ENCODE data around the gene ZNF473. TPM values are rescaled to one million over a fixed set of nuclear protein-coding genes. Genes with fewer than 3 reads are reported as not detected.
"Not testable (repeated sequence)": the region's sequence is repeated elsewhere in the genome, so short reads cannot be mapped to it uniquely, and the experiment has no call there.

The ZNF473 gene
- total RNA-seq, 1 donor from 2014 or later = 9.7 TPM

DNA sequence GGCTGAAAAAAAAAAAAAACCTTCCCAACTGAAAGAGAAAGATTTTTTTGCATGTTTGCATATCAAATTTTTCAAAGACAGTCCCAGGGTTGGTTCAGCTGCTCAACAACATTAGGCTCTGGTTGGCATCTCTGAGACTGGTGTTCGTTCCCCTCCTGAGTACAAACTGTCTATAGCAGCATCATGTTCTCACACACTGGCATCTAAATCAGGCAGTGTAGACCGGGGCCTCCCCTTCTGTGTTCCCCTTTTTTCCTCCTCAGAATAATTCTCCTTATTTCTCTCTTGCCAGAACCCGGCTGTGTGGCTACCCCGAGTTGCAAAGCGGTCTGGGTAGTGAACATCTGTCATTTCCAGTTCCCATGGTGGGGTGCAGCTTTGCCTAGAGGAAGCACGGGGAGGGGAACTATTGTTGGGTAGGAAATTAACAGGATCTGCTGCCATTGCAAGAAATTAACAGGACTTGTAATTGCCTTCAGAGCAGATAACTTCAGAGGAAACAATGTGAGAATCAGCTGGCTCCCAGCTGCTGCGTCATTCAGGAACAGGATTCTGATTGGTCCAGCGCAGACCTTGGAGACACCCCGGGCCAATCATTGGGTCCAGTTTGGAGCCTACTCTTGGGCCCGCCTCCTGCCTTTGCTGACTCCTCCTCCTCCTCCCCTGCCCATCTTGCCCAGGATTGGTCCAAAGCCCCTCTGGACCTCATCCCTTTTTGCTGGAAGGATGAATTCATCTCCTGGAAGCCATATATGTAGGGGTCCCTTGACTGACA, 51.0 kb downstream of the ZNF473 start:
- not testable (repeated sequence) for H2AFZ ChIP-seq (ENCODE audit: low read depth, low read length); H3K36me3 Mint-ChIP-seq (ENCODE audit: low read depth, unreplicated experiment); H3K9me3 ChIP-seq (ENCODE audit: insufficient read depth, low read depth, low read length); H3K4me2 ChIP-seq (ENCODE audit: low read length); FAIRE-seq; H4K20me1 ChIP-seq (ENCODE audit: insufficient read depth, low read length); DNase-seq (ENCODE audit: low read depth); H3K4me1 ChIP-seq (ENCODE audit: insufficient read depth, low read length); H3K4me3 Mint-ChIP-seq (ENCODE audit: unreplicated experiment); H3K79me2 ChIP-seq (ENCODE audit: insufficient read depth, low read length); H3K27ac Mint-ChIP-seq (ENCODE audit: unreplicated experiment); H3K27me3 ChIP-seq (ENCODE audit: insufficient read depth, low read length); H3K27ac ChIP-seq (ENCODE audit: low read depth, low read length); H3K9ac ChIP-seq (ENCODE audit: low read length); H3K36me3 ChIP-seq (ENCODE audit: insufficient read depth, low read length); H3K4me1 Mint-ChIP-seq (ENCODE audit: low read depth, unreplicated experiment); H3K4me3 ChIP-seq (ENCODE audit: insufficient read depth, low read depth, low read length); H3K27me3 Mint-ChIP-seq (ENCODE audit: low read depth, unreplicated experiment)
- H3K9me3 Mint-ChIP-seq (ENCODE audit: unreplicated experiment) = peaks cover 11% of the 10 kb centered on the region

DNA sequence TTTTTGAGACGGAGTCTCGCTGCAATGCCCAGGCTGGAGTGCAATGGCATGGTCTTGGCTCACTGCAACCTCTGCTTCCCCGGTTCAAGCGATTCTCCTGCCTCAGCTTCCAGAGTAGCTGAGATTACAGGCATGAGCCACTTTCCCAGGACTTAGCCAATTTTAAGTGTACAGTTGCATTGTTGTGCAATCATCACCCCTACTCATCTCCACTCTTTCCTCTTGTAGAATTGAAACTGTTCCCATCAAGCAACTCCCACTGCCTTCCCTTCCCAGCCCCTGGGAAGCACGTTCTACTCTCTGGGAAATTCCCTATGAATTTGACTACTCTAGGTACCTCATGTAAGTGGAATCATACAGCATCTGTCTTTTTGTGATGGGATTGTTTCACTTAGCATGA, 53.2 kb downstream of the ZNF473 start:
- not testable (repeated sequence) for FAIRE-seq; H3K4me1 Mint-ChIP-seq (ENCODE audit: low read depth, unreplicated experiment); H3K36me3 Mint-ChIP-seq (ENCODE audit: low read depth, unreplicated experiment)

DNA sequence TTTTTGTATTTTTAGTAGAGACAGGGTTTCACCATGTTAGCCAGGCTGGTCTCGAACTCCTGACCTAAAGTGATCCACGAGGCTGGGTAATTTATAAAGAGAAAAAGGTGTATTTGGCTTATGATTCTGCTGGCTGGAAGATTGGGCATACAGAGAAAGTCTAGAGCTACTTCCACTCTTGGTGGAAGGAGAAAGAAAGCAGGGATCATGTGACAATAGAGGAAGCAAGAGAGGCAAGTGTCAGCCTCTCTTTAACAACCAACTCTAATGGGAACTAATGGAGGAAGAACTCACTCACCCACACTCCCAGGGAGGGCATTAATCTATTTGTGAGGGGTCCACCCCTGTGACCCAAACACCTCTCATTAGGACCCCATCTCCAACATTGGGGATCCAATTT, 58.6 kb downstream of the ZNF473 start:
- not testable (repeated sequence) for H2AFZ ChIP-seq (ENCODE audit: low read depth, low read length); H3K27ac Mint-ChIP-seq (ENCODE audit: unreplicated experiment); H3K4me2 ChIP-seq (ENCODE audit: low read length); DNase-seq (ENCODE audit: low read depth); H3K9ac ChIP-seq (ENCODE audit: low read length); H3K4me3 Mint-ChIP-seq (ENCODE audit: unreplicated experiment); H3K27me3 ChIP-seq (ENCODE audit: insufficient read depth, low read length); H3K36me3 Mint-ChIP-seq (ENCODE audit: low read depth, unreplicated experiment); H3K9me3 Mint-ChIP-seq (ENCODE audit: unreplicated experiment); H3K4me1 ChIP-seq (ENCODE audit: insufficient read depth, low read length); H3K36me3 ChIP-seq (ENCODE audit: insufficient read depth, low read length); H3K27me3 Mint-ChIP-seq (ENCODE audit: low read depth, unreplicated experiment); H3K4me1 Mint-ChIP-seq (ENCODE audit: low read depth, unreplicated experiment); H3K79me2 ChIP-seq (ENCODE audit: insufficient read depth, low read length); H3K9me3 ChIP-seq (ENCODE audit: insufficient read depth, low read depth, low read length); H3K27ac ChIP-seq (ENCODE audit: low read depth, low read length); FAIRE-seq; H4K20me1 ChIP-seq (ENCODE audit: insufficient read depth, low read length); H3K4me3 ChIP-seq (ENCODE audit: insufficient read depth, low read depth, low read length)

More for the DNA sequence above, 53.2 kb downstream of the ZNF473 start:
- H3K9ac ChIP-seq (ENCODE audit: low read length); H3K9me3 Mint-ChIP-seq (ENCODE audit: unreplicated experiment); H4K20me1 ChIP-seq (ENCODE audit: insufficient read depth, low read length); H3K9me3 ChIP-seq (ENCODE audit: insufficient read depth, low read depth, low read length); H3K4me3 Mint-ChIP-seq (ENCODE audit: unreplicated experiment); DNase-seq (ENCODE audit: low read depth); H3K4me2 ChIP-seq (ENCODE audit: low read length); H3K4me1 ChIP-seq (ENCODE audit: insufficient read depth, low read length); H3K27ac Mint-ChIP-seq (ENCODE audit: unreplicated experiment); H3K27me3 Mint-ChIP-seq (ENCODE audit: low read depth, unreplicated experiment); H3K27me3 ChIP-seq (ENCODE audit: insufficient read depth, low read length); H3K27ac ChIP-seq (ENCODE audit: low read depth, low read length); H3K36me3 ChIP-seq (ENCODE audit: insufficient read depth, low read length); H3K4me3 ChIP-seq (ENCODE audit: insufficient read depth, low read depth, low read length); H2AFZ ChIP-seq (ENCODE audit: low read depth, low read length); H3K79me2 ChIP-seq (ENCODE audit: insufficient read depth, low read length): not testable (repeated sequence)

DNA sequence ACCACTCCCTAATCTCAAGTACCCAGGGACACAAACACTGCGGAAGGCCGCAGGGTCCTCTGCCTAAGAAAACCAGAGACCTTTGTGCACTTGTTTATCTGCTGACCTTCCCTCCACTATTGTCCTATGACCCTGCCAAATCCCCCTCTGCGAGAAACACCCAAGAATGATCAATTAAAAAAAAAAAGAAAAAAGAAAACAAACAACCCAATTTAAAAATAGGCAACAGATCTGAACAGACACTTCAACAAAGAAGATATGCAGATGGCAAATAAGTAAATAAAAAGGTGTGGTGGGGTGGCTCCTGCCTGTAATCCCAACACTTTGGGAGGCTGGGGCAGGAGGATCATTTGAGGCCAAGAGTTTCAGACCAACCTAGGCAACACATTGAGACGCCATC, 61.3 kb downstream of the ZNF473 start:
- not testable (repeated sequence) for H4K20me1 ChIP-seq (ENCODE audit: insufficient read depth, low read length); H3K9me3 Mint-ChIP-seq (ENCODE audit: unreplicated experiment); FAIRE-seq; H2AFZ ChIP-seq (ENCODE audit: low read depth, low read length); H3K4me1 ChIP-seq (ENCODE audit: insufficient read depth, low read length); H3K36me3 ChIP-seq (ENCODE audit: insufficient read depth, low read length); H3K27me3 ChIP-seq (ENCODE audit: insufficient read depth, low read length); H3K79me2 ChIP-seq (ENCODE audit: insufficient read depth, low read length); H3K9me3 ChIP-seq (ENCODE audit: insufficient read depth, low read depth, low read length); DNase-seq (ENCODE audit: low read depth); H3K27ac ChIP-seq (ENCODE audit: low read depth, low read length); H3K4me3 ChIP-seq (ENCODE audit: insufficient read depth, low read depth, low read length); H3K9ac ChIP-seq (ENCODE audit: low read length); H3K4me3 Mint-ChIP-seq (ENCODE audit: unreplicated experiment); H3K4me1 Mint-ChIP-seq (ENCODE audit: low read depth, unreplicated experiment); H3K27me3 Mint-ChIP-seq (ENCODE audit: low read depth, unreplicated experiment); H3K36me3 Mint-ChIP-seq (ENCODE audit: low read depth, unreplicated experiment); H3K27ac Mint-ChIP-seq (ENCODE audit: unreplicated experiment); H3K4me2 ChIP-seq (ENCODE audit: low read length)

DNA sequence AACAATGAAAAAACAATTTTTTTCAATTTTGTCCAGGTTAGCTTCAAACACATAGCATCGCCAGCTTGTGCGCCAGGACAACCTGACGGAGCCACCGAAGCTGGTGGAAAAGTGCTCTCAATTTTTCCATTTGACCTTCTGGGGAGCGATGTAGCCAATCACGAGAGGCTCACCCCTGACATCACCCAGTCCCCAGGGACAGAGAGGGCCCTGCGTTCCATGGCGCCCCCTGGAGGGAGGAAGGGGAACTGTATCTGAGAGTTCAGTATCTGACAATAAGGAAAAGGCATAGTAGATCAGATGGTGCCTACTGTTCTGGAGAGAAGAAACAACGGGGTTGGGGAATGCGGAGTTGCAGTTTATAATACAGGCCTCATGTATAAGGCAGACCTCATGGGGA, 64.9 kb downstream of the ZNF473 start:
- not testable (repeated sequence) for DNase-seq (ENCODE audit: low read depth); H4K20me1 ChIP-seq (ENCODE audit: insufficient read depth, low read length); H3K9me3 ChIP-seq (ENCODE audit: insufficient read depth, low read depth, low read length); H3K4me3 ChIP-seq (ENCODE audit: insufficient read depth, low read depth, low read length); H3K9ac ChIP-seq (ENCODE audit: low read length); H3K4me1 Mint-ChIP-seq (ENCODE audit: low read depth, unreplicated experiment); H3K36me3 Mint-ChIP-seq (ENCODE audit: low read depth, unreplicated experiment); H3K9me3 Mint-ChIP-seq (ENCODE audit: unreplicated experiment); H3K27ac Mint-ChIP-seq (ENCODE audit: unreplicated experiment); H3K27ac ChIP-seq (ENCODE audit: low read depth, low read length); FAIRE-seq; H2AFZ ChIP-seq (ENCODE audit: low read depth, low read length); H3K27me3 ChIP-seq (ENCODE audit: insufficient read depth, low read length); H3K4me3 Mint-ChIP-seq (ENCODE audit: unreplicated experiment); H3K4me1 ChIP-seq (ENCODE audit: insufficient read depth, low read length); H3K27me3 Mint-ChIP-seq (ENCODE audit: low read depth, unreplicated experiment); H3K4me2 ChIP-seq (ENCODE audit: low read length); H3K36me3 ChIP-seq (ENCODE audit: insufficient read depth, low read length); H3K79me2 ChIP-seq (ENCODE audit: insufficient read depth, low read length)

DNA sequence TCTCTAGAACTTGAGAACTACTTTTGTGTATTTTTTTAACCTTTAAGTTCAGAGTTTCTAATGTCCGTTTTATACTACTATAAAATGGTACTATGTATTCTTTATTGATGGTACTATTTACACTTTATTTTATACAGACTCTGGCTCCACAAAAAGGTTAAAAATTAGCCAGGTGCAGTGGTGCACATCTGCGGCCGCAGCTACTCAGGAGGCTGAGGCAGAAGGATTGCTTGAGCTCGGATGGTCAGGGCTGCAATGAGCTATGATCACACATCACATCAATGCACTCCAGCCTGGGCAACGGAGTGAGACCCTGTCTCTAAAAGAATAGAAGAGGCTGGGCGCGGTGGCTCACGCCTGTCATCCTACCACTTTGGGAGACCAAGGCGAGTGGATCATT, 66.0 kb downstream of the ZNF473 start:
- H3K4me3 ChIP-seq (ENCODE audit: insufficient read depth, low read depth, low read length); FAIRE-seq; H3K79me2 ChIP-seq (ENCODE audit: insufficient read depth, low read length); H4K20me1 ChIP-seq (ENCODE audit: insufficient read depth, low read length); H3K4me3 Mint-ChIP-seq (ENCODE audit: unreplicated experiment); H3K4me1 Mint-ChIP-seq (ENCODE audit: low read depth, unreplicated experiment); H3K4me2 ChIP-seq (ENCODE audit: low read length); H3K9me3 ChIP-seq (ENCODE audit: insufficient read depth, low read depth, low read length); H3K27me3 ChIP-seq (ENCODE audit: insufficient read depth, low read length); H3K4me1 ChIP-seq (ENCODE audit: insufficient read depth, low read length); H3K9ac ChIP-seq (ENCODE audit: low read length); H3K36me3 Mint-ChIP-seq (ENCODE audit: low read depth, unreplicated experiment); H3K36me3 ChIP-seq (ENCODE audit: insufficient read depth, low read length); H3K27me3 Mint-ChIP-seq (ENCODE audit: low read depth, unreplicated experiment); H3K9me3 Mint-ChIP-seq (ENCODE audit: unreplicated experiment); H2AFZ ChIP-seq (ENCODE audit: low read depth, low read length); DNase-seq (ENCODE audit: low read depth); H3K27ac ChIP-seq (ENCODE audit: low read depth, low read length); H3K27ac Mint-ChIP-seq (ENCODE audit: unreplicated experiment): not testable (repeated sequence)
